PC-9 (cell line): Measurements from ENCODE around the gene P2RY12. TPM values are rescaled to one million over a fixed set of nuclear protein-coding genes. Genes with fewer than 3 reads are reported as not detected.

Experiments
- BruUV-seq: library from RNA; stranded (reverse); fragments of 400-500 nt; replicated peaks from 2 replicates; lab custom pipeline; 2021; lab: Mats Ljungman, UMichigan
- CTCF ChIA-PET: fragments of 300-600 bp; sonication (Branson Sonifier 250); formaldehyde crosslinking; loops from one replicate; lab custom pipeline; 2022; ENCODE audit warnings: antibody characterized with exemption; lab: Charles Lee
- POLR2A ChIA-PET: fragments of 300-600 bp; sonication (Branson Sonifier 250); formaldehyde crosslinking; loops from one replicate; lab custom pipeline; 2022; ENCODE audit warnings: antibody characterized with exemption; ENCODE audit not compliant: unreplicated experiment; lab: Charles Lee
- DNase-seq, 2 experiments: peaks; one replicate each; pipeline versions ENCODE4 v3.0.0 to v3.0.0-alpha.2; 2015 to 2022; ENCODE audit warnings: mixed read lengths in 1 of 2
- H2AFZ ChIP-seq: fragments of 200-600 bp; sonication (generic); 2 replicates; pipeline ENCODE4 v1.8.1; 2017; ENCODE audit warnings: antibody characterized with exemption
- H3F3A ChIP-seq: fragments of 200-600 bp; sonication (generic); 2 replicates; pipeline ENCODE4 v1.8.1; 2017; ENCODE audit warnings: antibody characterized with exemption, mild to moderate bottlenecking, low read depth; ENCODE audit not compliant: insufficient read depth
- H3K27ac ChIP-seq: fragments of 200-600 bp; sonication (generic); 2 replicates; pipeline ENCODE4 v1.6.1; 2016; ENCODE audit warnings: mixed run types
- H3K27me3 ChIP-seq: fragments of 200-600 bp; sonication (generic); 2 replicates; pipeline ENCODE4 v1.6.1; 2016; ENCODE audit warnings: low read depth, mixed run types; ENCODE audit not compliant: insufficient read depth
- H3K36me3 ChIP-seq: fragments of 200-600 bp; sonication (generic); 2 replicates; pipeline ENCODE4 v1.6.1; 2016; ENCODE audit warnings: low read depth, mixed run types
- H3K4me1 ChIP-seq: fragments of 200-600 bp; sonication (generic); replicated peaks from 2 replicates; pipeline ENCODE4 v1.6.1; 2016; ENCODE audit warnings: mixed run types; ENCODE audit not compliant: insufficient read depth
- H3K4me2 ChIP-seq: fragments of 200-600 bp; sonication (generic); 2 replicates; pipeline ENCODE4 v1.6.1; 2017; ENCODE audit warnings: mixed run types
- H3K4me3 ChIP-seq: fragments of 200-600 bp; sonication (generic); 2 replicates; pipeline ENCODE4 v1.6.1; 2016; ENCODE audit warnings: mixed run types
- H3K79me2 ChIP-seq: fragments of 200-600 bp; sonication (generic); 2 replicates; pipeline ENCODE4 v1.6.1; 2017; ENCODE audit warnings: low read depth, mixed run types
- H3K9me2 ChIP-seq: fragments of 200-600 bp; sonication (generic); 2 replicates; pipeline ENCODE4 v1.8.1; 2017; ENCODE audit warnings: mild to moderate bottlenecking; ENCODE audit not compliant: insufficient read depth
- H3K9me3 ChIP-seq: fragments of 200-600 bp; sonication (generic); 2 replicates; pipeline ENCODE4 v1.8.1; 2016; ENCODE audit warnings: low read depth; ENCODE audit not compliant: insufficient read depth
- H4K20me1 ChIP-seq: fragments of 200-600 bp; sonication (generic); 2 replicates; pipeline ENCODE4 v1.8.1; 2017; ENCODE audit not compliant: insufficient read depth
- CTCF ChIP-seq: fragments of 200-600 bp; sonication (generic); conservative IDR thresholded peaks from 2 replicates; pipeline ENCODE4 v1.6.1; 2017; ENCODE audit warnings: mixed run types, antibody characterized with exemption, mild to moderate bottlenecking, moderate library complexity
- EZH2 ChIP-seq: fragments of 200-600 bp; sonication (generic); IDR thresholded peaks from 2 replicates; pipeline ENCODE4 v1.8.0; 2017; ENCODE audit warnings: antibody characterized with exemption, low read depth
- intact Hi-C: fragments of 100-400 bp; cut with micrococcal nuclease; formaldehyde crosslinking; loops from one replicate; pipeline ENCODE4 v1.10.0; 2022; ENCODE audit not compliant: unreplicated experiment
- total RNA-seq: library from RNA; stranded (reverse); gene quantifications from 2 replicates; pipeline ENCODE4 v1.2.3, GENCODE V29; 2021

The P2RY12 gene
- total RNA-seq, 1 experiment from 2014 or later: not detected

DNA sequence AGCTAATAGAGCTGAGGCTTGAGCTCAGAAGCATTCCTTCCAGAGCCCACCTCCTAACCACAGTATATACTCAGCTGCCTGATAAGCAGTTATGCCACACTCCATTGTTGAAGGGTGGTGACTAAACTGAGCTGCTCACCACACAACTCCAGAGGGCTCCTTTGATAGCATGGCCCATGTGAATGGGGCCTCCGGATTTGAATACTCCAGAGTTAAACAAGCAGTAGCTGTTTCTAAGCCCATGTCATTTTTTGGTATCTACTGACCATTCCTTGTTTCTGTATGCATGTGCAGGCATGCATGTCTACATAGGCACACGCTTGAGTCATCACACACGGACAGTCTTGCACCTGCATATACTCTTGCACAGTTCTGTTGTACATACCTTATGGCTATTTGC lies 47.4 kb upstream of the P2RY12 start:
- BruUV-seq: no TSS peak
- TF ChIP-seq CTCF (no peak), EZH2 (no peak)
- H3K27me3 ChIP-seq: no peaks in the 10 kb centered on the region
- intact Hi-C loops: no loop called here
- H4K20me1 ChIP-seq: no peaks in the 10 kb centered on the region
- ChIA-PET CTCF (interaction anchor here (0.6 kb wide), 1 partner anchor 17 kb away, joined by 3 read pairs; no protein-coding TSS in a partner anchor), POLR2A (interaction anchor here (0.6 kb wide), 1 partner anchor 853 kb away, joined by 6 read pairs; no protein-coding TSS in a partner anchor)
- H3K9me3 ChIP-seq: no peaks in the 10 kb centered on the region
- no peak overlapping the region for H3K4me2 ChIP-seq
- H2AFZ ChIP-seq: no peak overlapping the region
- peaks cover 4% of the 10 kb centered on the region; the same call in 1 of the 2 replicates for H3K9me2 ChIP-seq
- H3K4me1 ChIP-seq: peaks cover 10% of the 10 kb centered on the region; the same call in 1 of the 2 replicates
- H3K79me2 ChIP-seq: no peaks in the 10 kb centered on the region
- H3K4me3 ChIP-seq: no peak overlapping the region
- H3K36me3 ChIP-seq: no peaks in the 10 kb centered on the region
- H3K27ac ChIP-seq: no peak overlapping the region
- DNase-seq: peak; percentile 9 to 40
- 0 out of 2 replicates have a peak, but pooled peaks cover 6% of the 10 kb centered on the region for H3F3A ChIP-seq

- DNase-seq: no peak
- no TSS peak for BruUV-seq
- Histone ChIP-seq H4K20me1 (no peaks in the 10 kb centered on the region), H3K9me3 (no peaks in the 10 kb centered on the region), H3K4me1 (peaks cover 10% of the 10 kb centered on the region; the same call in 1 of the 2 replicates), H3K4me3 (no peak overlapping the region), H3K9me2 (peaks cover 4% of the 10 kb centered on the region; the same call in 1 of the 2 replicates), H2AFZ (no peak overlapping the region), H3F3A (0 out of 2 replicates have a peak, but pooled peaks cover 6% of the 10 kb centered on the region), H3K79me2 (no peaks in the 10 kb centered on the region), H3K4me2 (no peak overlapping the region), H3K27ac (no peak overlapping the region), H3K27me3 (no peaks in the 10 kb centered on the region), H3K36me3 (no peaks in the 10 kb centered on the region)
- intact Hi-C loops: no loop called here
- no peak for TF ChIP-seq EZH2
- TF ChIP-seq CTCF: no peak
- ChIA-PET CTCF (interaction anchor here (0.6 kb wide), 1 partner anchor 18 kb away, joined by 3 read pairs; no protein-coding TSS in a partner anchor), POLR2A (interaction anchor here (0.6 kb wide), 1 partner anchor 852 kb away, joined by 6 read pairs; no protein-coding TSS in a partner anchor)
Observed at GRCh38 chr3:151430821-151431484, 46.4 kb upstream of the P2RY12 start.

GRCh38 chr3:151428386-151428785 lies 43.8 kb upstream of the P2RY12 start:
- no peaks in the 10 kb centered on the region for H4K20me1 ChIP-seq
- H3F3A ChIP-seq: no peaks in the 10 kb centered on the region
- no peaks in the 10 kb centered on the region for H3K4me1 ChIP-seq
- H3K9me3 ChIP-seq: no peaks in the 10 kb centered on the region
- H3K27me3 ChIP-seq: no peaks in the 10 kb centered on the region
- H3K36me3 ChIP-seq: no peaks in the 10 kb centered on the region
- H3K79me2 ChIP-seq: no peaks in the 10 kb centered on the region
- H3K9me2 ChIP-seq: peaks cover 4% of the 10 kb centered on the region; the same call in 1 of the 2 replicates
- DNase-seq: no peak
- no peak overlapping the region for H2AFZ ChIP-seq
- no peak overlapping the region for H3K4me3 ChIP-seq
- H3K27ac ChIP-seq: no peak overlapping the region
- no TSS peak for BruUV-seq
- CTCF ChIA-PET: no interaction called here
- POLR2A ChIA-PET: no interaction called here
- intact Hi-C loops: no loop called here
- H3K4me2 ChIP-seq: no peak overlapping the region
- TF ChIP-seq EZH2 (no peak), CTCF (no peak)
